Astrocyte (in vitro differentiated cells and primary cell): Measurements from ENCODE around the gene THBS4. TPM values are rescaled to one million over a fixed set of nuclear protein-coding genes. Genes with fewer than 3 reads are reported as not detected.
A peak's percentile ranks its signal among the peaks of the same experiment; 100 is the strongest.

Source experiments
- DNase-seq: peaks from one replicate; pipeline ENCODE4 v3.0.0-alpha.2; 2010; ENCODE audit warnings: low read depth
- FAIRE-seq: peaks from 2 replicates; lab custom pipeline; 2011; peaks lifted over from hg19 to GRCh38; lab: Jason Lieb, UNC
- H2AFZ ChIP-seq: 2 replicates; pipeline ENCODE4 v1.6.0; 2012; ENCODE audit warnings: low read depth, low read length, inconsistent platforms
- H3K27ac ChIP-seq: 2 replicates; pipeline ENCODE4 v1.5.1; 2011; ENCODE audit warnings: low read depth, low read length, inconsistent platforms
- H3K27me3 ChIP-seq: 2 replicates; pipeline ENCODE4 v1.6.0; 2011; ENCODE audit warnings: low read length, inconsistent platforms; ENCODE audit not compliant: insufficient read depth
- H3K36me3 ChIP-seq: 2 replicates; pipeline ENCODE4 v1.5.1; 2011; ENCODE audit warnings: low read length, inconsistent platforms; ENCODE audit not compliant: insufficient read depth
- H3K4me1 ChIP-seq: 2 replicates; pipeline ENCODE4 v1.5.1; 2011; ENCODE audit warnings: low read length, inconsistent platforms; ENCODE audit not compliant: insufficient read depth
- H3K4me2 ChIP-seq: 2 replicates; pipeline ENCODE4 v1.6.0; 2012; ENCODE audit warnings: low read length, inconsistent platforms
- H3K4me3 ChIP-seq: 2 replicates; pipeline ENCODE4 v1.5.1; 2011; ENCODE audit warnings: low read depth, mild to moderate bottlenecking, low read length, inconsistent platforms; ENCODE audit not compliant: insufficient read depth
- H3K79me2 ChIP-seq: 2 replicates; pipeline ENCODE4 v1.6.0; 2012; ENCODE audit warnings: mild to moderate bottlenecking, low read length, inconsistent platforms; ENCODE audit not compliant: insufficient read depth
- H3K9ac ChIP-seq: 2 replicates; pipeline ENCODE4 v1.6.0; 2012; ENCODE audit warnings: mild to moderate bottlenecking, low read length, inconsistent platforms
- H3K9me3 ChIP-seq: 2 replicates; pipeline ENCODE4 v1.5.1; 2012; ENCODE audit warnings: low read depth, mild to moderate bottlenecking, low read length, inconsistent platforms; ENCODE audit not compliant: insufficient read depth
- H4K20me1 ChIP-seq: 2 replicates; pipeline ENCODE4 v1.6.0; 2012; ENCODE audit warnings: low read length, inconsistent platforms; ENCODE audit not compliant: insufficient read depth
- H3K27ac Mint-ChIP-seq: one replicate; pipeline ENCODE4 v1.8.0; 2021; ENCODE audit warnings: mild to moderate bottlenecking, mixed read lengths; ENCODE audit not compliant: unreplicated experiment
- H3K27me3 Mint-ChIP-seq: one replicate; pipeline ENCODE4 v1.8.0; 2021; ENCODE audit warnings: low read depth, mixed read lengths; ENCODE audit not compliant: unreplicated experiment
- H3K36me3 Mint-ChIP-seq: one replicate; pipeline ENCODE4 v1.8.0; 2021; ENCODE audit warnings: low read depth, mixed read lengths; ENCODE audit not compliant: unreplicated experiment
- H3K4me1 Mint-ChIP-seq: one replicate; pipeline ENCODE4 v1.8.0; 2021; ENCODE audit warnings: low read depth, mixed read lengths; ENCODE audit not compliant: unreplicated experiment
- H3K4me3 Mint-ChIP-seq: one replicate; pipeline ENCODE4 v1.8.0; 2021; ENCODE audit warnings: mild to moderate bottlenecking, moderate library complexity, mixed read lengths; ENCODE audit not compliant: unreplicated experiment
- H3K9me3 Mint-ChIP-seq: one replicate; pipeline ENCODE4 v1.8.0; 2021; ENCODE audit warnings: mild to moderate bottlenecking, mixed read lengths; ENCODE audit not compliant: unreplicated experiment
- CTCF ChIP-seq: IDR thresholded peaks from 2 replicates; pipeline ENCODE4 v1.5.1; 2011; ENCODE audit warnings: low read depth, mild to moderate bottlenecking, inconsistent platforms, low read length, moderate library complexity; ENCODE audit not compliant: insufficient read depth
- EZH2 ChIP-seq: IDR thresholded peaks from 2 replicates; pipeline ENCODE4 v1.6.1; 2012; ENCODE audit warnings: mild to moderate bottlenecking, low read length, inconsistent platforms; ENCODE audit not compliant: insufficient read depth
- total RNA-seq: library from RNA; stranded (reverse); gene quantifications from 2 replicates; pipeline ENCODE4 v1.2.1, GENCODE V29; 2021

The THBS4 gene
- total RNA-seq, 1 donor from 2014 or later = 1.1 TPM

- Histone ChIP-seq H3K4me1 (no peaks in the 10 kb centered on the region), H3K27ac (no peak overlapping the region), H3K4me2 (no peak overlapping the region), H3K27me3 (peaks cover 3% of the 10 kb centered on the region), H3K9me3 (no peaks in the 10 kb centered on the region), H3K36me3 (no peaks in the 10 kb centered on the region), H2AFZ (no peak overlapping the region), H4K20me1 (no peaks in the 10 kb centered on the region), H3K4me3 (no peak overlapping the region), H3K9ac (no peak overlapping the region), H3K79me2 (no peaks in the 10 kb centered on the region)
- H3K9me3 Mint-ChIP-seq = no peaks in the 10 kb centered on the region
- TF ChIP-seq CTCF = no peak
- no peak for TF ChIP-seq EZH2
- no peak overlapping the region for H3K27ac Mint-ChIP-seq
- DNase-seq (peak; percentile 28), FAIRE-seq (no peak)
- no peaks in the 10 kb centered on the region for H3K36me3 Mint-ChIP-seq
- no peak overlapping the region for H3K4me3 Mint-ChIP-seq
- no peaks in the 10 kb centered on the region for H3K4me1 Mint-ChIP-seq
- H3K27me3 Mint-ChIP-seq = peaks cover 3% of the 10 kb centered on the region
Observed at GRCh38 chr5:80054682-80055081, 19.5 kb downstream of the THBS4 start.

- H3K36me3 ChIP-seq = no peaks in the 10 kb centered on the region
- no peaks in the 10 kb centered on the region for H4K20me1 ChIP-seq
- Mint-ChIP-seq H3K27me3 (no peaks in the 10 kb centered on the region), H3K4me3 (no peak overlapping the region), H3K4me1 (no peaks in the 10 kb centered on the region), H3K36me3 (no peaks in the 10 kb centered on the region), H3K9me3 (no peaks in the 10 kb centered on the region), H3K27ac (no peak overlapping the region)
- TF ChIP-seq CTCF (no peak), EZH2 (no peak)
- H3K9me3 ChIP-seq = no peaks in the 10 kb centered on the region
- H3K27me3 ChIP-seq = no peaks in the 10 kb centered on the region
- no peaks in the 10 kb centered on the region for H3K79me2 ChIP-seq
- H3K4me3 ChIP-seq = no peak overlapping the region
- no peaks in the 10 kb centered on the region for H3K4me1 ChIP-seq
- no peak for FAIRE-seq
- no peak overlapping the region for H3K9ac ChIP-seq
- no peak for DNase-seq
- no peak overlapping the region for H2AFZ ChIP-seq
- H3K27ac ChIP-seq = no peak overlapping the region
- no peak overlapping the region for H3K4me2 ChIP-seq
Observed at GRCh38 chr5:80055491-80056170, 20.5 kb downstream of the THBS4 start.

- no peaks in the 10 kb centered on the region for H3K79me2 ChIP-seq
- TF ChIP-seq CTCF (no peak), EZH2 (no peak)
- Mint-ChIP-seq H3K27me3 (no peaks in the 10 kb centered on the region), H3K36me3 (no peaks in the 10 kb centered on the region), H3K9me3 (no peaks in the 10 kb centered on the region), H3K27ac (no peak overlapping the region), H3K4me1 (no peaks in the 10 kb centered on the region), H3K4me3 (no peak overlapping the region)
- no peak overlapping the region for H2AFZ ChIP-seq
- no peaks in the 10 kb centered on the region for H3K4me1 ChIP-seq
- FAIRE-seq (no peak), DNase-seq (no peak)
- H3K36me3 ChIP-seq = no peaks in the 10 kb centered on the region
- no peaks in the 10 kb centered on the region for H4K20me1 ChIP-seq
- H3K4me3 ChIP-seq = no peak overlapping the region
- no peak overlapping the region for H3K27ac ChIP-seq
- no peak overlapping the region for H3K9ac ChIP-seq
- H3K9me3 ChIP-seq = no peaks in the 10 kb centered on the region
- no peak overlapping the region for H3K4me2 ChIP-seq
- H3K27me3 ChIP-seq = no peaks in the 10 kb centered on the region
Observed at GRCh38 chr5:80057099-80057498, 22.0 kb downstream of the THBS4 start.
